NCI-H345 treated with DMSO at 0.1 percent for 48 hours (cell line): ENCODE data around the gene FGF4.

Experiments used
- DNase-seq: peaks from one replicate; lab custom pipeline; 2025; ENCODE audit not compliant: unreplicated experiment; lab: John Stamatoyannopoulos, UW

Gene FGF4, protein sequence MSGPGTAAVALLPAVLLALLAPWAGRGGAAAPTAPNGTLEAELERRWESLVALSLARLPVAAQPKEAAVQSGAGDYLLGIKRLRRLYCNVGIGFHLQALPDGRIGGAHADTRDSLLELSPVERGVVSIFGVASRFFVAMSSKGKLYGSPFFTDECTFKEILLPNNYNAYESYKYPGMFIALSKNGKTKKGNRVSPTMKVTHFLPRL

DNA sequence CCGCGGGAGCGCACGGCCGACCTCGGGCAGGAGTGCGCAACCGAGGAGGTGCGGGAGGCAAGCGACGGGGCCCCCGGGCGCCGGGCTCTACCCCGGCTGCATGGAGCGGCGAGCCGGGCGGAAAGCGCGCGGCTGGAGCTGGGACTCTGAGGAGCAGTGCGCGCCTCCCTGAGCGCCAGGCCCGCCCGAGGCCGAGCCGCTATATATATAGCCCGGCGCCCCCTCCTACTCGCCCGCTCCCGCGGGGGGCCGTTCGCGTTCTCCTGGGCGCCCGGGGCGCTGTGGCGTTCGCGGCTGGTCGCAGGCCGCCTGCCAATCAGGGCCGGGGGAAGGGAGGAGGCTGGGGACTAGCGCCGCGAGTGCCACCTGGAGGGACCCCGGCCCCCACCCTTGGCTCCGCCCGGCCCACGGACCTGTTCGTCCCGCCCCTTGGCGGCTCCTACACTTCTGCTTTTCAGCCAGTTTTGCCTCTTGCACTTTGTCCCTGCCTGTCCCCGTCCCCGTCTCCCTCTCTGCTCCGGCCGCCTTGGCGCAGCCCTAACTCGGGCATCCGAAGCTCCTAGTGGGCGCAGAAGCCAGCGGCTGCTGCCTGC is at the start of gene FGF4:
Gene FGF4, minus strand, starts transcription at position 179 of the 593 bp plus-strand sequence. CDS start 257 bp downstream, outside the sequence.
- no peak for DNase-seq

DNA sequence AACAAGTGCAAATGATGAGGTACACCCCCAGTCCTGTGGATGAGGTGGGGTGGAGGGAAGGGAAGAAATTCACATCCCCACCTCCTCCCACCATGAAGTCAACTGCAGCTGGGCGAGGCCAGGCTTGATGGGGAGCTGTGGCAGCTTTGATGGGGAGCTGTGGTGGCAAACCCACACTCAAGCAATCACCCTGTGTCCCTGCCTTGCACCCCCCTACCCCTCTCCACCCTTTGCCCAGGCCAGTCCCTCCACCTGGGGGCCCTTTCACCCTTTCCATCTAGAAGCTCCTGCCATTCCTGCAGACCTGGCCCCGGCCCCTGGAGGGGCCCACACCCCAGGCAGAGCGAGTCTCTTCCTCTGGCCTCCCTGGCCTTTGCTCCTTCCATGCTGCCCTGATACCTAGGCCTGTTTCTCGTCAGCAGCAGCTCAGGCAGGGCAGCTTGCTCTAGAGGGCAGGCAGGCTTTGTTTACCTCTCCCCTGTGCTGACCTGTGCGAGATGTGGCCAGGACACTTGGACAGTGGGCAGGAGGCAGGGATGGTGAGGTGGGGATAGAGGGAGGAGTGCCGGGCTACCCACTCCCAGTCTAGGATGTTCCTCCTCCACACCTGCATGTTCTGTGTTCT is 48.6 kb upstream of the FGF4 start:
- DNase-seq: no peak

DNA sequence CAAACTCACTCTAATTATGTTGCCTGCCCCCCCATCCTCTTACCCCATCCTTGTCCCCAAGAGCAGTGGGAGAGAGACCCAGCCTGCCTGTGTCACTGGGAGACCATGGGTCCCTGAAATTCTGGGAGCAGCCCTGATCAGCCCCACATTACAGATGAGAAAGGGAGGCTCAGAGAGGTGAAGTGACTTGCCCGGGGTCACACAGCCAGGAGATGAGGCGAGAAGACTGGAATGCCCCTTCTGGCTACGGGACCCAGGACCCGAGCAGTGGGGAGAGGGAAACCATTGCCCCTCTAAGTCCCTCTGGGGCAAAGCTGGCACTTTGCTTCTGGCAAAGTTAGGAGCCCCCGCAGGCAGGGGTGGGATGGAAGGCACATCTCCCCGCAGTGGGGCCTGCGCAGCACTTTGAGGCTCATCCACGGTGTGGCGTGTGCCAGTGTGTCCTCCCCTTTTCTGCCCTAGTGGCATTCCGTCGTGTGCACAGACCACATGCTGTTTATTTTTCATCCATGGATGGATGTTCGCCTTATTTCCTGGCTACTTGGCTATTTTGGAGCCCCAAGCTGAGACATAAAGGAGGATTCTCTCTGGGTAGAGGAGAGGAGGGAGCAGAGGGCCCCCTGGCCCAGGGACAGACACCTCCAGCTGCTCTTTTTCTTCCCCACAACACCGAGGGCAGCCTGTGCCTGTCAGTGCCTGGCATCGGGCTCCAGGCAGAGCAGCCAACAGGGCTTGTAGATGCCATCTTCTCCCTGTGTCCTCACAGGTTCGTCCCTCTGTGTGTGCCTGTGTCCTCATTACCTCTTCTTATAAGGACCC is 47.7 kb upstream of the FGF4 start:
- DNase-seq: no peak

DNA sequence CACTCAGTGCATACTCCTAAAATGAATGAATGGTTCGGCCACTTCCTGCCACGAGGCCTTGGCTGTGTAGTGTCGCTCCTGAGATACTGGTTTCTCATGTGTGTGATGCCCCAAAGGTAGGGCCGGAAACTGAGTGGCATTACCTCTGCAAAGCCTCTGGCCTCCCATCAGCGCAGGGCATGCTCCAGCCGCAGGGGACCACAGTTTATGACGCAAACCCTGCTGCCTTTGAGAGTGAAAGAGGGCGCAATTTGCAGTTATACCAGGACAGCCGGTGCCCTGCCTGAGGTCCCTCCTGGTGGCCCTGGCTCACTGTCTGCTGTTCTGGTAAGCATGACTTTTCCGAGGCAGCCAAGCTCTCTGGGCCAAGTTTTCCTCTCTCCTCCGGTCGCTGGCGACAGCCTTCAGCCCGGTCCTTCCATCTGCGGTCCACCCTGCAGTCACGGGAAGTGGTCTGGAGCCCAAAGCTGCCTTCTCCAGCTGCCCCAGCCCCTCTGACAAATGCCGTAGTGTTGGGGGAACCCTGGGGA is 46.4 kb upstream of the FGF4 start:
- DNase-seq: no peak

DNA sequence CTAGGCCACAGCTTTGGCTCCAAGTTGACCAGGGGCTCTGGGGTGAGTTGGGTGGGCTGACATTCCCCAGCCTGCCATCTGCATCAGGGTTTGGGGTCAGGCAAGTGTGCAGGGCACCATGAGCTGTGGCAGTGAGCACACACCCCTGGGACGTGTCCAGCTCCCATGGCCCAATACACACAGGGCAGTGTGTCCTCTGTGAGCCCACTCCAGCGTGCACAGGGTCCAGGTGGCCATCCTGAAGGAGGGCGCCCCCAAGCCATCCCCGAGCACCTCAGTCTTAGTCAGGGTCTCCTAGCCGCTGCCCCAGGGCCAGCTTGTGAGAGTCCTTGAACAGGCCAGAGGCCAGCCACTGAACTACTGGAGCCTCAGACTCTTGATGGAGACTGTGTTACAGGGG is 45.3 kb upstream of the FGF4 start:
- DNase-seq: no peak

DNA sequence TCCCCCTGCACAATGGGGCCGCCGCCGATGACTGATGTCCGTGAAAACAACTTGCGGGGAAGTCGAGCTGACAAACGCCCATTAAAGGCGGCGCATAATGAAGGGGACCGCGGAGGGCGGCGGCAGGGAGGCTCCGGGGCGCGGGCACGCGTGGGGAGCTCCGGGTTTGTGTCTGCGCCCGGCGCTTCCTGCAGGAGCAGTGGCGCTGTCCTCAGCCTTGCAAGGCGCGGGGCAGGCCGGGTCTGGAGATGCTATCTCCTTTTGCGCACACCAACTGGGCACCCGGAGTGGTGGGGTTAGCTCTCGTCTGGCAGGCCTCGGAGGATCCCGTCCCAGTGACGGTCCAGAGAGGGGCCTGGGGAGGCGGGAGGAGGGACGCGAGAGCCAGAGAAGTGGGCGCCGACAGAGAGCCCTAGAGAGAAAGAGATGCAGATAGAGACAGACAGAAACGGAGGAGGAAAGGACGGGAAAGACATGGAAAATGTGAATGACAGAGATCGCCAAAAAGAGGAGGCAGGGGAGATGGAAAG is 44.5 kb upstream of the FGF4 start:
- no peak for DNase-seq

DNA sequence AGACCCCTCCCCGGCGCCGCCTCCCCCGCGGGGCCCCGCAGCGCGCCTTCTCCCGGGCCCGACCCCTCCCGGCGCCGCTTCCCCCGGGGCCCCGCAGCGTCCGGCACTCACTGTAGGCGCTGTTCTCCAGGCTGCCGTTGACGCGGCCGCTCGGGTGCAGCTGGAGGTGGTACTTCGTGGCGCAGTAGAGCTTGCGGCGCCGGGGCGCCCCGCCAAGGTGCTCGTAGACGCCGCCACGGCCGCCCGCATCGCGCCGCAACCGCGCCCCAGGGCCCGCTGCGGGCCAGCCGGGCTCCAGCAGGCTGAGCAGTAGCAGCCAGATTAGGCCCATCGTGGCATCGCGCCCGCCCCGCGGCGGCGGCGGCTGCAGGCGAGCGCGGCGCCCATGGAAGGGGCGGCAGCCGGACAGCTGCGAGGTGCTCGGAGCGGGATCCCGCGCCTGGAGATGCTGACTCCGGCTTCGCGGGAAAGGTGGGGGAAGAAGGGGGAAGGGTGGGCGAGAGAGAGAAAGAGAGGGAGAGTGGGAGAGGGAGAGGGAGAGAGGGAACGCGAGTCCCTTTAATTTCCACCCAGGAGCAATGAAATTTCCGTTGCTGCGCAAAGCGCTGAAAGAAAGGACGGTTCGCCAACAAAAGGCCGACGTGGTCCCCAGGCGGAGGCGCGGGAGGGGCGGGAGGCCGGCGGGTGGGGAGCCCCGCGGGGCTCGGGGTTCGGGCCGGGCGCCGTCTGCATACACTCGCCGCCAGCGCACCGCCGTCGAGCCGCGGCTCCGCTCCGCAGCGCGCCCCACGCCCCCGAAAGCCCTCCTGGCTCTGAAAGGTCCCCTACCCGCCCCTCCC is 43.7 kb upstream of the FGF4 start, which contains the start of gene FGF3:
Gene FGF3, minus strand, starts transcription at position 814 of the 839 bp plus-strand sequence. Its CDS starts 483 bp downstream, at position 331.
- DNase-seq: no peak

DNA sequence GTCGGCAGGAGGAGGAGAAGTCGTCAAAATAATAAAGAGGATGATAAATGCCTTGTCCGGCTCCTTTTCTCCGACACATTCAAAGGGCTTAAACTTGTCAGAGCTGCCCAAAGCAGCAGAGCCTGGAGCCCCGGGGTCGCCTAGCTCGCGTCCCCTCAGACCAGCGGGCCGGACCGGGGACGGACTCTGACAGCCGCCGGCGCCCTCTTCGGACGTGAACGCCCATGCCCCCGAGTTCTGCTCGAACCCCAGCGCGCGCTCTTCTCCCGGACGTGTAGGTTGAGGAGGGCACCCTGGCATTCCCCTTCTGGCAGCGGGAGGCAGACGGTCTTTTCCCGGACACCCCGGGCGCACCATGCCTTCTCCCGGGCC is 43.1 kb upstream of the FGF4 start:
- no peak for DNase-seq

DNA sequence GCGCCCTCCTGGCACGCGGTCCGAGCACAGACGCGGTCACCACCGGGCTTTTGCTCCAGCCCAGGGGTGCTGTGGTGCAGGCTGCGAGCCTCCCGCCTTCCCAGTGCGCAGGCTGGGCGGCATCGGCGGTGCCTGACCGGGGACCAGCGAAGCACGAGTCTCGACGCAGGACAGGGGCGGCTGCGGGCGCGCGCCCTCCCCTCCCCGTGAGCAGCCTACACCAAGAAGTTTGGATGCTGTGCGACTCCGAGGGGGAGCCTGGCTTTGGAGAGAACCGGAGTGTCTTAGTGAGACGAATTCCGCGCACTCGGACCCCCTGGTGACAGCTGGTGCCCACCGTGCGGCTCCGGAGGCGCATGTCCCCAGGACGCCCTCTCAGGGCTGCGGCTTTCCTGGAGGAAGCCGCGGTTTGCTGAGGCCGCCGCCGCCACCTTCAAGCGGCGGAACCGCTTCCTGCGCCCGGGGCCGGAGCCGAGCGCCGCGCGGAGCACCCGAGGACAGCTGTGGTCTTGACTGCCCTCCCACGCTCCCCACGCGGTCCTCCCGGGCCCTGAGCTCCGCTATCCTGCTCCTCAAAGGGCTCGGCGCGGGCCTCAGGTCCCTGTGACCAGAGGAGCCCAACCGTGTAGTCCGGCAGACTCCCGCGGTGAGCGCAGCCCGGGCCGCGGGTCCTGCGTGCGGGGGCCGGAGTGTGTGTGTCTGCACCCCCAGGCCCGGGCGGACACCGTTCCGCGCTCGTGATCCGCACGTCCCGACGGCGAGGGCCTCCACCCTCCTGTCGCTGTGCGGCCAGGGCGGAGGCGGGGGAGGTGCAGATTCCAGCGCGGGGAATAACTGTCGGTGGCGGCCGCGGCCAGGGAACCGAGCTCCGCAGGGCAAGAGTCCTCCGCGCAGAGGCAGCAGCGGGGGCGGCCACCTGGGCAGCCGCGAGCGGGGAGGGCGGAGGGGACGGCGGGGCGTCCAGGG is 42.4 kb upstream of the FGF4 start:
- DNase-seq: no peak

DNA sequence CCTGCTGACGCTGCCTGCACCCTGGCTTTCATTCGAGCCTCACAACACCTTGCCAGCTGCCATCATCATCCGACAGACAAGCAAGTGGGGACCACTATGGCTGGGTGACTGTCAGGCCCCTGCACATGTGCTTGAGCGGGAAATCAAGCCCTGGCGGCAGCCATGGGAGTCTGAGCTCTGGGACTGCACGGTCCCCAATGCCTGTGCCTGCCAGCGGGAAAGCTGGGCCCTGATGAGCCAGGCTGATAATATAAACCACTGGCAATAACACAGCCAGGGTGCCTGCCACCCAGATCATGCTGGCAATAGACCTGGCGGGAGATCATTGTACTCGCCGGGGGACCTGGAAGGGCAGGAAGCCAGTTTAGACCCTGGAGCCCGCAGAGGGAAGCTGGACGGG is 41.5 kb upstream of the FGF4 start:
- DNase-seq: no peak

DNA sequence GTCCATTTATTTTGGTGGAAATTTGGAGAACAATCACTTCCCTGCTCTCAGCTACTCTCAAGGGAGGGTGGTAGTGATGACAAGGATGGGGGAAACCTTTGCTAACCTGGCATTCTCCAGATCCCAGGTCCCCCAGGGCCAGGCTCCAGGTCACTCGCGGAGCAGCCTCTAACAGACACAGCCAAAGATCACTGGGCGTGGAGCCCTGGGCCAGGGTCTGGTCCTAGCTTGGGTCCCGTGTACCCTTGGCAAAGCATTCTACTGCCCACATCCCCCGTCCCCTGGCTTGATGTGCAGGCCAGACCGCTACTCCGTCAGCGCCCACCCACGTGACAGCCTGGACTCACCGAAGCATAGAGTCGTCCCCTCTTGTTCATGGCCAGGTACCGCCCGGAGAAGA is 40.8 kb upstream of the FGF4 start:
- DNase-seq: no peak

DNA sequence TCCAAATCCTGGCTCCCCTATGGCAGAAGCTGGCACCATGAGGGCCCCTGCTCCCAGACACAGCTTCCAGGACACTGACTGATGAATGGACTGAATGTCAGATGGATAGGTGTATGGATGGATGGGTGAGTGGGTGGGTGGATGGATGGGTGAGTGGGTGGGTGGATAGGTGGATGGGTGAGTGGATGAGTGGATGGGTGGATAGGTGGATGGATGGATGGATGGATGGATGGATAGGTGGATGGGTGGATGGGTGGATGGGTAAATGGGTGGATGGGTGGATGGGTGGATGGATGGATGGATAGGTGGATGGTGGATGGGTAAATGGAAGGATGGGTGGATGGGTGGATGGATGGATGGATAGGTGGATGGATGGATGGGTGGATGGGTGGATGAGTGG is 39.8 kb upstream of the FGF4 start:
- no peak for DNase-seq

DNA sequence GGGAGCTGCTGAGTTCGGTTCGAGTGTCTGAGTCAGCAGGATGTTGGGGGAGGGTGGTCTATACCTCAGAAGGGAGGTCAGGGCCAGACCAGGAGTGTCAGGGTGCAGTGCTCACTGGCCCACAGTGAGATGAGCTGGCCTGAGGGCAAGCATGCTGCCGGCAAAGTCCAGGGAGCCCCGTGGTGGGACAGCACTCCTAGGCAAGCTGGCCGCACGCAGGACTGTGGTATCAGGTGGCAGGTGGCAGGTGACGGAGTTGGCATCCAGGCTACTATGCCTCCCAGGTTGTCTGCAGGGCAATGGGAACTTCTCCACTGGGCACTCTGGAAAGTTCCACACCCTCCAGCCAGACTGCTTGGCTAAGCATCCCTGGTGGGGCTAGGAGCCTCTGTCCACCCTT is 39.3 kb upstream of the FGF4 start:
- DNase-seq: no peak

DNA sequence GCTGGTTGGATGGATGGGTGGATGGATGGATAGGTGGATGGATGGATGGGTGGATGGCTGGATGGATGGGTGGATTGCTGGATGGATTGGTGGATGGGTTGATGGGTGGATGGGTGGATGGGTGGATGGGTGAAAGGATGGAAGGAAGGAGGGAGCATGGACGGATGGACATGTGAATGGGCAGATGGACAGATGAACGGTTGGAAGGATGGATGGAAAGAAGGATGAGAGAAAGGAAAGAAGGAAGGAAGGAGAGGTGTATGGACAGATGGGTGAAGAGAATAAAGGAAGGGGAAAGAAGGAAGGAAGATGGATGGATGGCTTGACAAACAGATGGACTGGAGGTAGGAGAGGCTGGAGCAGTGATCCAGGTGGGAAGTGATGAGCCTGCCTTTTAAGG is 38.7 kb upstream of the FGF4 start:
- DNase-seq: no peak

DNA sequence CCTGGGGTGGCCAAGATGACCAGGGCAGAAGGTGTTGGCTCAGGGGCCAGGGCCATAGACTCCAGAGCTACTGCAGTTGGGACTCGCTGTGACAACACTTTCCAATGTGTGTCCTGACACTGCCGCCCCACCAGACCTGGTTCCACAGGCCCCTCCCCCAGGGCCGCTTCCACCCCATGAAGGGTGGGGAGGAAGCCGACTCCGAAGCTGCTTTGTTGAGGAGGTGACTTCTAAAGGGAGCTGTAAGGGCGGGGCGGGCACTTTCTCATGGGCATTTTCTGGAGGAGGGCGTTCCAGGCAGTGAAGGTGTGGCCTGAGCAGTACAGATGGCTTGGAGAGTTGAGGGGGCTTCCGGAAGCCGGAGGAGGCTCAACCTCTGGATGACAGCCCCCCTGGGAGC is 37.8 kb upstream of the FGF4 start:
- DNase-seq: no peak

DNA sequence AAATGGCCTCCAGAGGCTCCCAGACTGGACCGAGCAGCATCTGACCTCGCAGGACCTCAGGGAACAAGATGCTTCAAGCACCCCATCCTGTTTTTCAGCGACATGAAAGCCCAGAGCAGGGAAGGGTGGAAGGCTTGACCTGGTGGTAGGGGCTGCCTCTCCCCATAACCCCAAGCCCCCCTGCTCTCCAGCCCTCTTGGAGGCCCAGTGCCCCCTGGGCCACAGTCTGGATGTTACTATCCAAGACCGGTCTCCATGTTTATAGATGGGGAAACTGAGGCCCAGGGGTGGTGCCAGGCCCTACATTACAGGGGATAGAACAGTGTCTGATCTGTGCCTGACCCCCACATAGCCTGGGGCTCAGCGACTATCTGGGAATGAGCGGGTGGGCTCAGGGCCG is 37.1 kb upstream of the FGF4 start:
- DNase-seq: no peak

DNA sequence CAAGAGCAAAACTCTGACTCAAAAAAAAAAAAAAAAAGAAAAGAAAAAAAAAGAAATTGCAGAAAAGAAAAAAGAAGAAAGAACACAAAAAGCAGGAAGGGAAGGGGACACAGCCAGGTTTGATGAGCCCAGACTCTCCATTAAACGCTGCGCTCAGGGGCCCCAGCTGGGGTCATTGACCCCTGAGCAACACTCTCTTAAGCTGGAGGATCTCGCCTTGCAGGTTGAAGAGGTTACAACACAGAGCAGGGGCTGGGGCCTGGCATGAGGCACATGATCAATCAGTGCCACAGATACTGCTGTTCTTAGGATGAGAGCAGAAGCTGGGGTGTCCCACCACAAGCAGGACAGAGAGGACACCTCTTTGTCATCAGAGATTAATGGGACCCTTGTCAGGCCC is 36.3 kb upstream of the FGF4 start:
- no peak for DNase-seq

DNA sequence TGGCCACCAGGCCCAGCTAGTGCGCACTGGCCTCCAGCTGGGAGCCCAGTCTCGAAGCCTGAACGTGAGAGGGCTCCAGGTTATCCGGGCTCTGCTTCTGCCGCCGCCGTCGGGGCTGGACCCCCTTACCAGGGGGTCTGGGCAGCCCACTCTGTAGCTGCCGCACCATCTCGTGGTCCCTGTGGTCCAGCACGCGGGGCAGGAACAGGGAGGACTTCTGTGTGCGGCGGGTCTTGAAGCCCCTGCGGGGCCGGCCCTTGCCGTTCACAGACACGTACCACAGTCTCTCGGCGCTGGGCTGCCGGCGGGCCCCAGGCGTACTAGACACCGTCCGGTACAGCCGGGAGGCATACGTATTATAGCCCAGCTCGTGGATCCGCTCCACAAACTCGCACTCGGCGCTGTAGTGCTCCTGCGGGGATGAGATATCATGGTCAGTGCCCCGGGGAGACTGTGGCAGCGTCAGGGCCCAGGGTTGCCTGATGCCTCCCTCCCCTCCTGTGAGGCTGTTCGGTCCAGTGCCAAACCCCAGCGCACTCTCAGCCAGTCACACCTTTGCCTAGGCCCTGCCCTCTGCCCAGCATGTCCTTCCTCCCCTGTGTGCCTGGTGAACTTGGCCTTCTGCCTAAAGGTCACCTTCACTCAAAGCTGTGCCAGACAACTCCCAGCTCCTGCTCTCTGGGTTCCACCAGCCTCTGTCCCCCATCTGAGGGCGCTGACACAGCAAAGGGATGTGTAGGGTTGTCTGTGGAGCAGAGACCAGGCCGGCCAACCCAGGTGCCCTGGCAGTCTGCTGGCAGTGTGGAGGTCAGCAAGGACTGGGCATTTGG is 35.4 kb upstream of the FGF4 start:
- DNase-seq: no peak
